Mucosa of rectum (tissue), 2 donors: Measurements from ENCODE around the gene PIAS1.

Experiments used
- H3K27ac ChIP-seq, 2 donors: one replicate each; pipeline ENCODE4 v1.7.0; 2013; ENCODE audit warnings: inconsistent platforms in 2 of 2, low read depth in 2 of 2, low read length in 2 of 2
- H3K27me3 ChIP-seq, 2 donors: one replicate each; pipeline ENCODE4 v1.7.0; 2013; ENCODE audit warnings: low read length in 2 of 2; ENCODE audit not compliant: control insufficient read depth in 2 of 2, insufficient read depth in 2 of 2
- H3K36me3 ChIP-seq, 2 donors: one replicate each; pipeline ENCODE4 v1.7.0; 2013; ENCODE audit warnings: low read length in 2 of 2; ENCODE audit not compliant: control insufficient read depth in 2 of 2, insufficient read depth in 2 of 2
- H3K4me1 ChIP-seq, 2 donors: one replicate each; pipeline ENCODE4 v1.7.0; 2013; ENCODE audit warnings: low read length in 2 of 2, mild to moderate bottlenecking in 1 of 2; ENCODE audit not compliant: control insufficient read depth in 2 of 2, insufficient read depth in 2 of 2
- H3K4me3 ChIP-seq, 2 donors: one replicate each; pipeline ENCODE4 v1.7.0; 2013; ENCODE audit warnings: low read length in 2 of 2
- H3K9ac ChIP-seq, 2 donors: one replicate each; pipeline ENCODE4 v1.7.0; 2013; ENCODE audit warnings: low read length in 2 of 2, low read depth in 1 of 2, mild to moderate bottlenecking in 1 of 2
- H3K9me3 ChIP-seq, 2 donors: one replicate each; pipeline ENCODE4 v1.7.0; 2013; ENCODE audit warnings: low read length in 2 of 2; ENCODE audit not compliant: control insufficient read depth in 2 of 2
- donor health status: healthy.
- donor health status: Normal muscosa, but diverticular disease.

PIAS1 gene

DNA sequence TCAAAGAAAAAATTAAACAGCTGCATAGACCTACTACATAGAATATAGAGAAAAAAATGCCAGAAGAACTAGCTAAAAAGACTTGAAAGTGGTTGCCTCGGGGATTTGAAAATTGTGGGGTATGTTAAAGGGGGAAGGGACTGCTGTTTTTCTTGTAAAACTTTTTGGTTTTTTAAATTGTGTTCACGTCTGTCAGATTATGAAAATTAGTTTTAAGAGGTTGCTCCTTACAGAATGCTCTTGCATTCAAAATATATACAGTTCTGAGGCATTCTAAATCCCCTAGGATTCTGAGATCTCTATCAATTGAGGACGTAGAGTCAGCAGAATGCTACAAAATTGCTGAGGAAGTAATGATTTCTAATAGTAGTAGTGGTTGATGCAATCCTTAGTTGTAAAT lies 28.6 kb downstream of the PIAS1 start:
- Histone ChIP-seq H3K9ac (no peak overlapping the region), H3K4me3 (no peak overlapping the region), H3K27ac (no peak overlapping the region), H3K4me1 (peaks cover 0 to 1% of the 10 kb centered on the region in 2 donors), H3K9me3 (no peaks in the 10 kb centered on the region), H3K36me3 (peaks cover 2 to 5% of the 10 kb centered on the region in 2 donors), H3K27me3 (no peaks in the 10 kb centered on the region)

DNA sequence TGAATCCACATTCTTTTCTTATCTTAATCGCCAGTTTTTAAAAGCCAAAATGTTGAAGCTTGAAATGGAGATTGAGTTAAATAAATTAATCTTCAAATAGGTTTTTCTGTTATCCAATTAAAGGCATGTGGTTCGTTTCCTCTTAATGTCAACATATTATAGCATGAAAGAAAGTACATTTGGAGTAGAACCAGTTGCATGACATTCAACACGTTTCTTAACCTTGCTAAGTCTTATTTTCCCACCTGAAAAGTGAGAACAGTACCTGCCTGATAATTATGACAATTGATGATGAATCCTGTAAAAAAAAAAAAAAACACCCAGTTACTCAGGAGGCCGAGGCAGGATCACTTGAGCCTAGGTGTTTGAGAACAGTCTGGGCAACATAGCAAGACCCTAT lies 29.3 kb downstream of the PIAS1 start:
- H3K27ac ChIP-seq, result no peak overlapping the region
- H3K4me3 ChIP-seq, result no peak overlapping the region
- H3K4me1 ChIP-seq, result no peaks in the 10 kb centered on the region
- H3K9ac ChIP-seq, result no peak overlapping the region
- no peaks in the 10 kb centered on the region for H3K9me3 ChIP-seq
- H3K27me3 ChIP-seq, result no peaks in the 10 kb centered on the region
- H3K36me3 ChIP-seq, result peaks cover 2 to 8% of the 10 kb centered on the region in 2 donors

DNA sequence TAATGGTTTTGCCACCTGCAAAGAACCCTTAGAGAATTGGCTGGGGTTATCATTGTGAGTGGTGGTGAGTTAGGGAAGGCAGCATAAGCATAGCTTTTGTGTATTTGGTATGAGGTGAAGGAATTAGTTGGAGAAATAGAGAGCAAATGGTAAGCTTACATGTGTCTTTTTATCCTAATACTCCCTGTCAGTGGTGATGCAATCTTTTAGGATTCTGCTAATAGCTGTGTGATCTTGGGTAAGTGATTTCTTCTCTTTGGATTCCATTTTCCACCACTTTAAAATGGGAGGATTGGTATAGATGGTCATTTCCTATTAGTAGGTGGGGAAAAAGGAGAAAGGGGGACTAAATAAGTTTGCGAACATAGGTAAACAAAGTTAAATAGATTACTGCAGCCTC lies 30.9 kb downstream of the PIAS1 start:
- Histone ChIP-seq H3K4me1 (no peaks in the 10 kb centered on the region), H3K27ac (no peak overlapping the region), H3K9ac (no peak overlapping the region), H3K9me3 (no peaks in the 10 kb centered on the region), H3K36me3 (peaks cover 2 to 8% of the 10 kb centered on the region in 2 donors), H3K4me3 (no peak overlapping the region), H3K27me3 (no peaks in the 10 kb centered on the region)

DNA sequence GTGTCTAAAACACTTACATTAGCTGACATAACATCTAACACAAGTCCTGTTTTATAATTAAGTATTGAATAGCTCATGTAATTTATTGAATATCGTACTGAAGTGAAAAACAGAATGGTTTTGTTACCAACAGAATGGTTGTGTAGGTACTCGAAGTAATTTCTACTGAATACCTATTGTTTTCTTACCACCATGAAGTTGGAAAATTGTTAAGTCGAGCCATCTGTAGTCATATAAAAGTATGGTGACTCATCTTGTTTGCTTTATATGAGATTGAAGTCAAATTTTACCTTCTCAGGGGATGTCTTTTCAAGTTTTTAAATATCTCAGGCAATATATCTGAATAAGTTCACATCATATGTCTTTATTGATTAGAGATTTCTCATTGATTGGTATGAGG lies 37.6 kb downstream of the PIAS1 start:
- Histone ChIP-seq H3K4me1 (no peaks in the 10 kb centered on the region), H3K9me3 (peaks cover 3 to 5% of the 10 kb centered on the region in 2 donors), H3K36me3 (peaks cover 2 to 10% of the 10 kb centered on the region in 2 donors), H3K27ac (no peak overlapping the region), H3K27me3 (no peaks in the 10 kb centered on the region), H3K4me3 (no peak overlapping the region), H3K9ac (no peak overlapping the region)

DNA sequence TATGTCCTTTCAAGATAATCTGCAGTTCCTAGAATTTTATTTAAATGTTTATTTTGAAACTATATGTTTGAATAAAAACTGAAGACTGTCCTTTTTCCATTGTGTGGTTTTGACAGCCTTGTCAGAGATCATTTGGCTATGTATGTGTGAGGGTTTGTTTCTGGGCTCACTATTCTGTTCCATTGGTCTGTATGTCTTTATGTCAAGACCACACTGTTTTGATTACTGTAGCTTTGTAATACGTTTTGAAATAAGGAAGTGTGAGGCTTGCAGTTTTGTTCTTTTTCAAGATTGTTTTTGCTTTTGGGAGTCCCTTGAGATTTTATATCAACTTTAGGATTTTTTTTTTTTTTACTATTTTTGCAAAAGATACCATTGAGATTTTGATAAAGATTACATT lies 42.0 kb downstream of the PIAS1 start:
- Histone ChIP-seq H3K4me1 (no peaks in the 10 kb centered on the region), H3K36me3 (peaks cover 0 to 8% of the 10 kb centered on the region in 2 donors)

DNA sequence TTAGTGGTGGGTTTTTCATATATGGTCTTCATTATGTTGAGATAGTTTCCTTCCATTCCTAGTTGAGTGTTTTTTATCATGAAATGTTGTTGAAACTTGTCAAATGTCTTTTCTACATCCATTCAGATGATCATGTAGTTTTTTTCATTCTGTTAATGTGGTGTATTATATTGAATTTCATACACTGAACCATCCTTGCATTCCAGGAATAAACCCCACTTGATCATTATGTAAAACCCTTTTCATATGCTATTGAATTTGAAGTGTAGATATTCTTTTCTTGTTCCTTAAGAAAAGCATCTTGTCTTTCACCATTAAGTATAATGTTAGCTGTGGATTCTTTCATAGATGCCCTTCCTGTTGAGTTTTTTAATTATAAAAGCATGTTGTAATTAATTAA lies 42.9 kb downstream of the PIAS1 start:
- no peaks in the 10 kb centered on the region for H3K4me1 ChIP-seq
- H3K4me3 ChIP-seq, result no peak overlapping the region
- H3K27ac ChIP-seq, result no peak overlapping the region
- H3K27me3 ChIP-seq, result no peaks in the 10 kb centered on the region
- H3K9me3 ChIP-seq, result peaks cover 6 to 8% of the 10 kb centered on the region in 2 donors
- peaks cover 0 to 4% of the 10 kb centered on the region in 2 donors for H3K36me3 ChIP-seq
- H3K9ac ChIP-seq, result no peak overlapping the region

More for the DNA sequence above, 42.0 kb downstream of the PIAS1 start:
- Histone ChIP-seq H3K9me3 (peaks cover 6 to 8% of the 10 kb centered on the region in 2 donors), H3K9ac (no peak overlapping the region), H3K27me3 (no peaks in the 10 kb centered on the region), H3K27ac (no peak overlapping the region), H3K4me3 (no peak overlapping the region)

DNA sequence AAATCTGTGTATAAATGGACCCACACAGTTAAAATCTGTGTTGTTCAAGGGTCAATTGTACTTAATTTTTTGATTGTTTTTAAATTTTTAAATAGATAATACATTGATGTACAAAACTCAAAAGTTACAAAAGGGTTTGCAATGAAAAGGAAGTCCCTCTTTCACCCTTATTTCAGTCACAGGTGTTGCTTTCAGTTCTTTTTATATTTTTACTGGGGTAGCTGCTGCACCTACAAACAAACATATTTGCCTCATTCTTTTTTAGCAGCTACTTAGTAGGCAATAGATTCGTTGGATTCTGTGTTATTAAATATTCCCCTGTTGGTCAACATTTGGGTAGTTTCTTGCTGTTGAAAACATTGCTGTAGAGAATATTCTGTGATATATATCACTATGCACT lies 44.4 kb downstream of the PIAS1 start:
- H3K27ac ChIP-seq, result no peak overlapping the region
- no peak overlapping the region for H3K4me3 ChIP-seq
- H3K9me3 ChIP-seq, result peaks cover 6 to 8% of the 10 kb centered on the region in 2 donors
- H3K4me1 ChIP-seq, result no peaks in the 10 kb centered on the region
- no peaks in the 10 kb centered on the region for H3K27me3 ChIP-seq
- no peak overlapping the region for H3K9ac ChIP-seq
- peaks cover 0 to under 1% of the 10 kb centered on the region in 2 donors for H3K36me3 ChIP-seq

DNA sequence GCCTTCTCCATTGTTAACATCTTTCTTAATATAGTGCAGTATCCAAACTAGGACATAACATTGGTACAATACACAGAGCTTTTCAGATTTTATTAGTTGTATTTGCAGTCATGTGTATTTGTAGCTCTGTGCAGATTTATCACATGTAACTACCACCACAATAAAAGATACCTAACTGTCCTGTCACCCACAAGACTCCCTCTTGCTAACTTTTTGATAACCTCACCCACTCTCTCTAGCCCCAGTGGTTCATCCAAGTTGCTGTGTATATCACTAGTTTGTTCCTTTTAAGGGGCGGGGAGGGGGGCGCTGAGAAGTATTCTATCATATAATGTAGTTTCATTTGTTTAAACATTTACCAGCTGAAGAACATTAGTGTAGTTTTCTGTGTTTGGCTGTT lies 46.1 kb downstream of the PIAS1 start:
- Histone ChIP-seq H3K36me3 (peaks cover 0 to 5% of the 10 kb centered on the region in 2 donors), H3K4me1 (no peaks in the 10 kb centered on the region), H3K9me3 (peaks cover 6 to 8% of the 10 kb centered on the region in 2 donors), H3K4me3 (no peak overlapping the region), H3K27me3 (no peaks in the 10 kb centered on the region), H3K9ac (no peak overlapping the region), H3K27ac (no peak overlapping the region)

DNA sequence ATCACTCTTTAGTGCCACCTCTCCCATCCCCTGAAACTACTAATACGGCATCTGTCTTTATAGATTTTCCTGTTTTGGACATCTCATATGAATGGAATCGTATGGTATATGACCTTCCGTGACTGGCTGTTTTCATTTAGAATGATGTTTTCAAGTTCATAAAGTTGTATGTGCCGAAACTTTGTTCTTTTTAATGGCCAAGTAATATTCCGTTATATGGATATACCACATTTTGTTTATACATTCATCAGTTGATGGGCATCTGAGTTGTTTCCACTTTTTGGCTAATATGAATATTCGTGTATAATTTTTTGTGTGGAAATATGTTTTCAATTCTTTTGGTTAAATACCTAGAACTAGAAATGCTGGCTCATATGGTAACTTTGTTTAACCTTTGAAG lies 49.5 kb downstream of the PIAS1 start:
- Histone ChIP-seq H3K27ac (no peak overlapping the region), H3K4me1 (peaks cover 0 to 4% of the 10 kb centered on the region in 2 donors), H3K27me3 (no peaks in the 10 kb centered on the region), H3K4me3 (no peak overlapping the region), H3K9me3 (no peaks in the 10 kb centered on the region), H3K36me3 (peaks cover 0 to 5% of the 10 kb centered on the region in 2 donors), H3K9ac (no peak overlapping the region)

DNA sequence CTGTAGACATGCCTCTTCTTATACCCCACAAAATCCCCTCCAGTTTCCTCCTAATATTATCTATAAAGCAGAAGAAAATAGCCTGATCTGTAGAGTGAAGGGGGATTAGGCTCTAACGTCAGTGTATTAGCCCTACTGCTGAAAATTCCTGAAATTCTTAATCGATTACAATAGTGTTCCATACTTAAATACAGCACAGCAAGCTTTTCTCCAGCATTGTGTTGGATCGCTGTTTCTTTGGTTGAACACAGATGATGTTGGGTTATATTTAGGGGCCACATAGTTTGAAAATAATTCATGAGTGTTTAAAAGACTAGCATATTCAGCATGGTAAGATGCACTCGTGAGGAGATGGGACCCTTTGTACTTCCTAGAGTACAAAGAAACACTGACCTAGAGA lies 52.5 kb downstream of the PIAS1 start:
- no peaks in the 10 kb centered on the region for H3K27me3 ChIP-seq
- peaks cover 0 to 5% of the 10 kb centered on the region in 2 donors for H3K36me3 ChIP-seq
- no peak overlapping the region for H3K9ac ChIP-seq
- H3K9me3 ChIP-seq, result no peaks in the 10 kb centered on the region
- H3K4me1 ChIP-seq, result peaks cover 0 to 4% of the 10 kb centered on the region in 2 donors
- H3K4me3 ChIP-seq, result no peak overlapping the region
- H3K27ac ChIP-seq, result no peak overlapping the region

DNA sequence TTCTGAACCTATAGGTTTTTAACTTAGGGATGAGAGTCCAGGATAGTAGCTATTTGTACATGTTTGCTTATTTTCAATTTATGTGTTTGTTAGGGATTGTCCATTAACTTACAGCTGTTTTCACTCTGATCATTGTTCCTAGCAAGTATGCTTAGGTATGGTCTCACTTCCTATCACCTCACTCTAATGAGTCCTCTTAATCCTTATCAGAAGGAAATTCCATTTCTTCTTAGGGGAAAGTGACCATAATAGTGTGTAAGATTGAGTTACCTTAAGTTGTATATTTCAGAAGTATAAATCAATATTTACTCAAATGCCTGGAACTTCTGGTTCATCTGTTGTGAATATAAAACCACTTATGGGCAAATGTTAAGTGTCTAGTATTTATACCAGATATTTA lies 53.0 kb downstream of the PIAS1 start:
- Histone ChIP-seq H3K4me1 (peaks cover 0 to 4% of the 10 kb centered on the region in 2 donors), H3K27me3 (no peaks in the 10 kb centered on the region), H3K36me3 (peaks cover 0 to 5% of the 10 kb centered on the region in 2 donors), H3K27ac (no peak overlapping the region), H3K9me3 (no peaks in the 10 kb centered on the region), H3K4me3 (no peak overlapping the region), H3K9ac (no peak overlapping the region)
